RCC 7860 (cell line): ENCODE measurements around the gene OR14I1.
"Not testable (repeated sequence)": the region's sequence is repeated elsewhere in the genome, so short reads cannot be mapped to it uniquely, and the experiment has no call there.

Experiments used
- DNase-seq: peaks from one replicate; pipeline ENCODE4 v3.0.0-alpha.2; 2015; ENCODE audit warnings: low spot score
- FAIRE-seq: peaks from 2 replicates; lab custom pipeline; 2012; peaks lifted over from hg19 to GRCh38; lab: Jason Lieb, UNC

The OR14I1 gene

DNA sequence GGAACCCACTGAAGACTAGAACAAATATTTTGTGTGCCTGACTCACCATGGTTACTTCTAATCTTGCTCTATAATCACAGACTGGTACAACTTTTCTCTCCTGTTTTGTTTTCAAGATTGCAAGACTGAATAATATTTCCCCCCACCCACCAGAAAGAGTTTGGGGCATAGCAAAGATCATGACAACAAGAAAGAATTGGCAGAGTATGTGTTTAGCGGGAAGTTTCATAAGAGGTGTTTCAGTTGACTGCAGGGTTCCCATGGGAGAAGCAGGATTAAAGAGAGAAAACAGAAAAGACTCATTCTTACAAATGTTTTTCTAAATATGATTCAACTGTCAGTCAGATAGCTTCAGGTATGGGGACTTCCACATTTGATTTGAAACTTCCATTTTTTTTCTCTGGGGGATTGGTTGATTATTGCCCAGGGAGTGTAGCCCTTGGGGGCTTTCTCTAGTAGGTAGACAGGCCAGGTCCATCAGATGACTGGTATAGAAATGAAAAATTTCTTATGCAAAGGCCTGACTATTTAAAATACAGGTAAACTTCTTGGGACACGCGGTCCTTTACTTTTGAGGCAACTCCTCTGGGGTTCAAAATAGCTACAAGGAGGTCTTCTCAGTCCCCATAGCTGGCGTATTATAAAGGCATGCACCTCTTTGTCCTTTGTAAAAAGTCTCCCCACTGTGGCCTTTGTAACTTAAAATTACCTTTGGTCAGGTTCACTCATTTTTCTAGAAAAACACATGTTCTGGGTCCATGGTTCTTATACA lies 13.9 kb downstream of the OR14I1 start:
- FAIRE-seq (no peak), DNase-seq (no peak)

DNA sequence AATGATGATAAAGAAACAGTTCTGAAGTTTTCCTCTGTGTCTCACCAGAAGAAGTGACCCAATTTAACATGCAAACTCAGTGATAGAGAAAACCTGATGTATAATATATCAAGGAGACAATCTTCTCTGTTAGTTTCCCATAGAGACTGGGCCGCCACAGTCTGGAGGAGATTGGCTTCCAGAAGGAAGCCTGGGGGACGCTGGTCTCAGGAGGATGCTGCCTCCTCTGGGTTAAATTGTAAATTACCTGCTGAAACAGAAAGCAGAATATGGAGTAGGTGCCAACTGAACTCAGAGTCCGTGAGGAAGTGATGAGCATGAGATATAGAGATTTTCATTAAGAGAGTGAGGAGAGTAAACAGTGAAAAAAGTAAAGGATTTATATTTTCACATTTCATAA lies 15.8 kb downstream of the OR14I1 start:
- FAIRE-seq (no peak), DNase-seq (no peak)

GRCh38 chr1:248681651-248682050 lies 20.9 kb downstream of the OR14I1 start:
- no peak for FAIRE-seq
- DNase-seq: no peak

GRCh38 chr1:248670003-248670402 lies 32.6 kb downstream of the OR14I1 start:
- no peak for DNase-seq

DNA sequence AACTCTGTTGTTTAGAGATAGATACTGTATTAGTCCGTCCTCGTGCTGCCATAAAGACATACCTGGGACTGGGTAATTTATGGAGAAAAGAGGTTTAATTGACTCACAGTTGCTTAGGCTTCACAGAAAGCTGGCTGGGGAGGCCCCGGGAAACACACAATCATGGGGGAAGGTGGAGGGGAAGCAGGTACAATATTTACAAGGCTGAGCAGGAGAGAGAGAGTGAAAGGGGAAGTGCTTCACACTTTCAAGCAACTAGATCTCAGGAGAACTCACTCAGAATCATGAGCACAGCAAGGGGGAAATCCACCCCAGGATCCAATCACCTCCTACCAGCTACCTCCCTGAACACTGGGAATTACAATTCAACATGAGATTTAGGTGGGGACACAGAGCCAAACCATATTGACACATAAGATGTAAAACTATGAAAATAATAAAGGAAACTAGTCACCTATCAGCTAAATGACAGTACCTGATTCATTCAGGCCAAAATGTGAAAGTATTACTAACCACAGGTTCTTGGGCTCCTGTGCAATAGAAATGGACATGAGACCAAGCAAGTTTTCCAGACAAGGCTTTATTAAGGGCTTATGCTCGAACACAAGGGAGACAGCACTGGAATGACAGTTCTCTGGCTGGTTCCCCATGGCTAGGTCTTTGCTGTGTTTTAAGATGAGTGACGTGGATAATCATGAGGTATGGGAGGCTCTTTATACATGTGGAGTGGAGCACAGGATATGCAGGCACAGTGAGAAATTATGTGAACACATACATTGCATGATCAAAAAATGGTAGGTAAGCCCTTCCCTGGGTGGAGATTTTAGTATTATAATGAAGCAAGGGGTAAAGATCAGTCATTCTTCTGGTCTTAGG lies 38.9 kb downstream of the OR14I1 start:
- not testable (repeated sequence) for FAIRE-seq, DNase-seq

More at GRCh38 chr1:248670003-248670402, 32.6 kb downstream of the OR14I1 start:
- no peak for FAIRE-seq

GRCh38 chr1:248656797-248657196 lies 45.8 kb downstream of the OR14I1 start:
- FAIRE-seq: not testable (repeated sequence)

DNA sequence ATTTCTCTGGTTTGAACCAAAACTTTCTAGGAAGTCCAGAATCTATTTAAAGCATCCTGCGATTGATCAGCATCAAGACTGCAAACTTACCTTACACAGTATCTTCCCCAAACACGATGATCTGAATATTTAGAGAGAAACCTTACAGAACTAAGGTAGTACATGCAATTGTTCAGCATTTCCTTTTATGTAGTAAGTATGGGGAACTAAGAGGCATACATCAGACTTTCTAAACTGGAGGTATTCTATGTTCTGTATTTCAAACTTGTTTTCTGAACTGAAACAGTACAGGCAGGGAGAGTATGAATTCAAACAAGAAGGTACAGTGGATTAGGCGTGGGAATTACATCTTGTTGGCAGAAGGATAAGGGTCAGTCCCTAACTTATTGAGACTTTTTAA lies 47.2 kb downstream of the OR14I1 start, which contains the start of gene OR2T27:
Gene OR2T27 (minus strand): TSS at position 175 of the 400 bp plus-strand sequence. CDS start 4,644 bp downstream, outside the sequence.
- not testable (repeated sequence) for FAIRE-seq, DNase-seq

More at GRCh38 chr1:248656797-248657196, 45.8 kb downstream of the OR14I1 start:
- DNase-seq: not testable (repeated sequence)
